HG03520 (cell line): ENCODE data around the gene TUBB.
A peak's percentile ranks its signal among the peaks of the same experiment; 100 is the strongest.
"Not testable (repeated sequence)": the region's sequence is repeated elsewhere in the genome, so short reads cannot be mapped to it uniquely, and the experiment has no call there.

Experiments used
- ATAC-seq: cut with Tn5 transposase; IDR thresholded peaks from one replicate; pipeline ENCODE4 v1.9.1; 2021; ENCODE audit warnings: mild to moderate bottlenecking, moderate library complexity; ENCODE audit not compliant: unreplicated experiment

Gene TUBB

GRCh38 chr6:30717845-30718720 lies 2.1 kb upstream of the TUBB start:
- not testable (repeated sequence) for ATAC-seq

- no peak for ATAC-seq
Measured at GRCh38 chr6:30719356-30719755, 796 bp upstream of the TUBB start.

GRCh38 chr6:30720738-30721197 lies 616 bp downstream of the TUBB start:
- ATAC-seq, result no peak

GRCh38 chr6:30721198-30722024 lies 1.3 kb downstream of the TUBB start:
- ATAC-seq, result peak; percentile 17

GRCh38 chr6:30722025-30722279 lies 1.8 kb downstream of the TUBB start:
- not testable (repeated sequence) for ATAC-seq

GRCh38 chr6:30722280-30723112 lies 2.3 kb downstream of the TUBB start:
- ATAC-seq, result no peak

- not testable (repeated sequence) for ATAC-seq
Measured at GRCh38 chr6:30723159-30723842, 3.1 kb downstream of the TUBB start.

- not testable (repeated sequence) for ATAC-seq
Measured at GRCh38 chr6:30723843-30724741, 3.9 kb downstream of the TUBB start.

- no peak for ATAC-seq
Measured at GRCh38 chr6:30724906-30725667, 4.9 kb downstream of the TUBB start.

GRCh38 chr6:30725713-30726505 lies 5.8 kb downstream of the TUBB start:
- no peak for ATAC-seq

GRCh38 chr6:30726506-30727413 lies 6.6 kb downstream of the TUBB start:
- ATAC-seq, result no peak

- no peak for ATAC-seq
Measured at GRCh38 chr6:30727920-30728553, 7.9 kb downstream of the TUBB start.

GRCh38 chr6:30730601-30731435 lies 10.7 kb downstream of the TUBB start:
- ATAC-seq, result peak; percentile 55

GRCh38 chr6:30732237-30732943 lies 12.2 kb downstream of the TUBB start:
- no peak for ATAC-seq
